SIG-M5 treated with dmso at 0.1 percent for 504 hours (cell line): ENCODE measurements around the gene ANKHD1.

Experiments
- DNase-seq: peaks from one replicate; lab custom pipeline; 2025; ENCODE audit not compliant: unreplicated experiment; lab: John Stamatoyannopoulos, UW

ANKHD1 gene

DNA sequence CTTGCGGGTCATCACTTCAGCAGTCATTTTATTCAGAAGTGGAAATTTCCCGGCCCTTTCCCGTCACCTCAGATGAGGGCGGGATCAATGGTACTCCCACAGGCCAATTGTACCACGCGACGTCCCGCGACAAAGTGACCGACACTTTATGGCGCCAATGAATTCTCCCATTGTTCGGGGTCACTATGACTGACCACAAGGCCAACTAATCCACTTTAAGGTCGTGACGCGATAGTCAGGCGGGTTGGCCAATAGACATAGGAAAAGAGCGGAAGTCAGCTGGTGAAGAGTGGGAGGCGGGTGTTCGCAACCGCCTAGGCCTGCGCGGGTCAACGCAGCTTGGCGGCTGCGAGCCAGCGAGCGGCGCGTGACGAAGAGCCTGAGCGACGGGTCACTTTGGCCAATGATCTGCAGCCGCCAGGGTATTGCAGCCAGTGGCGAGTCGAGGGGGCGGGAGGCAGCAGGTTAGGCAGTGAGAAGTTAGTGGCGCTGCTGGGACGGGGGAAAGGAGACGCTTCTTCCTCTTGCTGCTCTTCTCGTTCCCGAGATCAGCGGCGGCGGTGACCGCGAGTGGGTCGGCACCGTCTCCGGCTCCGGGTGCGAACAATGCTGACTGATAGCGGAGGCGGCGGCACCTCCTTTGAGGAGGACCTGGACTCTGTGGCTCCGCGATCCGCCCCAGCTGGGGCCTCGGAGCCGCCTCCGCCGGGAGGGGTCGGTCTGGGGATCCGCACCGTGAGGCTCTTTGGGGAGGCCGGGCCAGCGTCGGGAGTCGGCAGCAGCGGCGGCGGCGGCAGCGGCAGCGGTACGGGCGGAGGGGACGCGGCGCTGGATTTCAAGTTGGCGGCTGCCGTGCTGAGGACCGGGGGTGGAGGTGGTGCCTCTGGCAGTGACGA is at the start of gene ANKHD1:
ANKHD1 (plus strand) TSS at position 472 of the 896 bp plus-strand sequence; CDS start at position 607, 135 bp downstream.
- peak; percentile 100 for DNase-seq

- DNase-seq, result peak; percentile 47
Measured at GRCh38 chr5:140355546-140355945, 46.1 kb upstream of the ANKHD1 start.

- DNase-seq, result peak; percentile 14
Measured at GRCh38 chr5:140356853-140357725, 44.5 kb upstream of the ANKHD1 start.

DNA sequence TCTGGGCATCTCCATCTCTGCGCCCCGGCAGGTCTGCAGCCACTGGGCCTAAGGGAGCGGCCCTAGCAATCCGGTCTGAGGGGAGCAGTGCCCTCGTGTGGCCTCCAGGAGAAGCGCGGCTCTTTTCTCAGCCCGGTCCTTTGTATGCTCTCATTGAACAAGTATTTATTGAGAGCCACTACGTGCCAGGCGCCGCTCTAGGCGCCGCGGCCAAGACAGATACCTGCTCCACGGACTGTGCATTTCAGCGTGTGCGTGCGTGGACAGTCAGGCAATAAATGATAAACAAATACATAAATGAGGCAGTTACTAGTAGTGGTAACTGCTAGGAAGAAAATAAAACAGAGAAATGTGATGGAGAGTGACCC is 43.9 kb upstream of the ANKHD1 start:
- DNase-seq, result peak; percentile 87

DNA sequence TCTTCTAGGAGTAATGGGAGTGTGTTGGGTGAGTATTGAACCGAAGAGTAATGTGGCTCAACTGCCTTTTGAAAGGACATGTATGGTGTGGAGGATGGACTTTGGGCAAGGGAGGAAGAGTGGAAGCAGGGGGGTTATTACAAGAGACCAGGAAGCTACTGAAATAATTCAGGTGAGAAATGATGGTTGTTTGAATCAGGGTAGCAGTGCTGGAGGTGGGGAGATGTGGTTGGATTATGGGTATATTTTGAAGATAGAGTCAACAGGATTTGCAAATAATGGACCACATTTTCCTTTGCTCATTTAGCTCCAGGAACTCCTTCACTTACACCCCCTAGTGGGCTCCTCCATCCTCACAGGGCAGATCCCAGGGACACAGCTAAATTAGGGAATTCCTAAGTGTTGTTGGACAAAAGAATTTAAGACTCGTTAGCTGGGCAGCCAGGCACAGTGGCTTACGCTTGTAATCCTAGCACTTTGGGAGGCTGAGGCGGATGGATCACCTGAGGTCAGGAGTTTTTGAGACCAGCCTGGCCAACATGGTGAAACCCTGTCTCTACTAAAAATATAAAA is 42.8 kb upstream of the ANKHD1 start:
- DNase-seq, result peak; percentile 21

DNA sequence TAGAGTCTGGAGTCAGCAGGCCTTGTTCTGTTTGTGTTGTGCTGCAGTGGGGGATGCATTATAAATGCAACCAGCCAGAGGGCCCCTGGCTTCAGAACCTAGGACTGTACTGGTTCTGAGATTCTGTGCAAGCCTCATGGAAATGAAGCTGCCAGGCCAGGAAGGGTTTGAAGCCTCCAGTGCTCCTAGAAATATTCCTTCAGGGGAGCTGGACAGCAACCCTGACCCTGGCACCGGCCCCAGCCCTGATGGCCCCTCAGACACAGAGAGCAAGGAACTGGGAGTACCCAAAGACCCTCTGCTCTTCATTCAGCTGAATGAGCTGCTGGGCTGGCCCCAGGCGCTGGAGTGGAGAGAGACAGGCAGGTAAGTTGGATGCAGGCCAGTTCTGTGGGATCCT is 41.5 kb upstream of the ANKHD1 start, which contains the start of gene SLC4A9:
SLC4A9 (plus strand) TSS at position 94 of the 400 bp plus-strand sequence; CDS start at position 137, 43 bp downstream.
- no peak for DNase-seq

DNA sequence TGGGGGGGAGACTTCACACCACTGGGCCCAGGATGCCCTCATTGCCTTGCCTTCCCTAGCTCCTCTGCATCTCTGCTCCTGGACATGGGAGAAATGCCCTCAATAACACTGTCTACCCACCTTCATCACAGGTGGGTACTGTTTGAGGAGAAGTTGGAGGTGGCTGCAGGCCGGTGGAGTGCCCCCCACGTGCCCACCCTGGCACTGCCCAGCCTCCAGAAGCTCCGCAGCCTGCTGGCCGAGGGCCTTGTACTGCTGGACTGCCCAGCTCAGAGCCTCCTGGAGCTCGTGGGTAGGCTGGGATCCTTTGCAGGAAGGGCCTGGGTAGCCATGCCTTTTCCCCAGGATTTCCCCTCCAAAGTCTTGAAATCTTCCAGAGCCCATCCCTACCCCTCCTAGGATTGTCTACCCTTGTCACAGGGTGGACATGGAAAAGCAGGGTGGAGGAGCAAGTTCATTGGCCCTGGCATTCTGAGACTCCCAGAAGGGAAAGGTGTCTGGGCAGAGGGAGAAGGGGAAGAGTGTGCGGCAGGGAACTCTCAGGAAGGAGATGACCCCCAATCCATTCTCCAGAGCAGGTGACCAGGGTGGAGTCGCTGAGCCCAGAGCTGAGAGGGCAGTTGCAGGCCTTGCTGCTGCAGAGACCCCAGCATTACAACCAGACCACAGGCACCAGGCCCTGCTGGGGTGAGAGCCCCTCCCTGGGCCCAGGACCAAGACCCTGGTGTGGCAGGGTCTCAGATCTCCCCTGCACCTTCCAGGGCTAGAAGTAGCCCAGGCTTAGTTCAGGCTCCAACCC is 40.8 kb upstream of the ANKHD1 start:
- DNase-seq, result no peak

DNA sequence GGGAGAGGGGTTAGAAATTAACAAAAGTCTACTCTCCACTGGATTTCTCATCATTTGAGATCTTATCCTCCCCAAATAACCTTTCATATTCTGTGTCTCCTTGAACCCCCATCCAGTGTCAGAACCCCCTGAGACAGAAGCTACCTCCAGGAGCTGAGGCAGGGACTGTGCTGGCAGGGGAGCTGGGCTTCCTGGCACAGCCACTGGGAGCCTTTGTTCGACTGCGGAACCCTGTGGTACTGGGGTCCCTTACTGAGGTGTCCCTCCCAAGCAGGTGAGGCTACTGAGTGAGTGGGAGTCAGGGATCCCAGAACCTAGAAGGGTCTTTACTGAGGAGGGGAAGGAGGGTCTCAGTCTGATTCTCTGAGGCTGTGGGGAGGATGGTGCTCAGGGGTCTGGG is 39.7 kb upstream of the ANKHD1 start:
- DNase-seq, result no peak

- no peak for DNase-seq
Measured at GRCh38 chr5:140362311-140362710, 39.3 kb upstream of the ANKHD1 start.

DNA sequence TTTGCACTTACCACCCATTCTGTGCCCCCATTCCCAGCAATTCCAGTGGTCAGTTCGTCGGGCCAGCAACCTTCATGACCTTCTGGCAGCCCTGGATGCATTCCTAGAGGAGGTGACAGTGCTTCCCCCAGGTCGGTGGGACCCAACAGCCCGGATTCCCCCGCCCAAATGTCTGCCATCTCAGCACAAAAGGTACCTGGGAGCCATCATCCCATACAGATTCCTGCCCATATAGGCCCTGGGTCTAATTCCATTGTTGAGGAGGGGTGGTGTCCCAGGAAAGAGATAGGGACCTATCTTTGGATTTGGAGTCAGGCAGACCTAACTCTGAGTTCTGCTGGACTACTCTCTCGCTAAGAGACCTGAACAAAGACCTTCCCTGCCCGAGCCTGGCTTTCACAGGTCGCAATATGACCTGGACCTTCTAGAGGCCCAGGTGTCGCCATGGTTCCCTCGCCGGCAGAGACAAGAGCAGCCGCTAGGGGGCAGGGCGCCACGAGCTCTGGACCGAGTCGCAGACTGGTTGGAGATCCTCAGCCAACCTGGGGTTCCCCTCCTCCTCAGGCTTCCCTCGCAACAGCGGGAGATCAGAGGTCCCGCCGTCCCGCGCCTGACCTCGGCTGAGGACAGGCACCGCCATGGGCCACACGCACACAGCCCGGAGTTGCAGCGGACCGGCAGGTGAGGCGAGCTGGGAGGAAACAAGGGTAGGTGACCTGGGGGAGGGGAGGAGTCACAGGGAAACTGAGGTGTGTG is 38.6 kb upstream of the ANKHD1 start:
- DNase-seq, result peak; percentile 59

- DNase-seq, result no peak
Measured at GRCh38 chr5:140363631-140364471, 37.8 kb upstream of the ANKHD1 start.

DNA sequence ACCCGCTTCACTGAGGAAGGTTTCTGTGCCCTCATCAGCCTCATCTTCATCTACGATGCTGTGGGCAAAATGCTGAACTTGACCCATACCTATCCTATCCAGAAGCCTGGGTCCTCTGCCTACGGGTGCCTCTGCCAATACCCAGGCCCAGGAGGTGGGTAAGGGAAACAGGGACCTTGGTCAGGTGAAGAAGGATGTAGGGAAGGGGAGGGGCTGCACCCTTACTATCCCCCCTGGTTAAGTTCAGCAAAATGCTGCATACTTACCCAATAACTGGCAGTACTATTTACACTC is 37.2 kb upstream of the ANKHD1 start:
- DNase-seq, result no peak

GRCh38 chr5:140365282-140365681 is 36.4 kb upstream of the ANKHD1 start:
- DNase-seq, result no peak

GRCh38 chr5:140365941-140366340 is 35.7 kb upstream of the ANKHD1 start:
- DNase-seq, result no peak

GRCh38 chr5:140366589-140367255 is 34.9 kb upstream of the ANKHD1 start:
- DNase-seq, result no peak

GRCh38 chr5:140367256-140368013 is 34.2 kb upstream of the ANKHD1 start:
- DNase-seq, result no peak

GRCh38 chr5:140371356-140372151 is 30.1 kb upstream of the ANKHD1 start:
- DNase-seq, result no peak
